Neuronal stem cell (in vitro differentiated cells): ENCODE measurements around the gene PIP5KL1.

Source experiments
- DNase-seq: peaks from one replicate; pipeline ENCODE4 v3.0.0-alpha.2; 2013; ENCODE audit warnings: low spot score
- H2AFZ ChIP-seq: one replicate; pipeline ENCODE4 v1.6.1; 2013; ENCODE audit warnings: mild to moderate bottlenecking, low read length, inconsistent platforms
- H2AK5ac ChIP-seq: 2 replicates; pipeline ENCODE4 v1.6.1; 2013; ENCODE audit warnings: low read depth, mild to moderate bottlenecking, inconsistent platforms, low read length, moderate library complexity, mixed read lengths
- H2BK120ac ChIP-seq: 2 replicates; pipeline ENCODE4 v1.6.1; 2013; ENCODE audit warnings: low read depth, mild to moderate bottlenecking, inconsistent platforms, low read length, moderate library complexity, mixed read lengths
- H2BK12ac ChIP-seq: one replicate; pipeline ENCODE4 v1.6.1; 2013; ENCODE audit warnings: low read length, inconsistent platforms
- H2BK15ac ChIP-seq: 2 replicates; pipeline ENCODE4 v1.6.1; 2013; ENCODE audit warnings: mild to moderate bottlenecking, low read length, inconsistent platforms, mixed read lengths
- H2BK5ac ChIP-seq: one replicate; pipeline ENCODE4 v1.6.1; 2013; ENCODE audit warnings: inconsistent platforms, mild to moderate bottlenecking, low read length, moderate library complexity
- H3K14ac ChIP-seq: one replicate; pipeline ENCODE4 v1.6.1; 2013; ENCODE audit warnings: low read length, inconsistent platforms
- H3K18ac ChIP-seq: 2 replicates; pipeline ENCODE4 v1.6.1; 2013; ENCODE audit warnings: low read length, inconsistent platforms
- H3K23ac ChIP-seq: 2 replicates; pipeline ENCODE4 v1.6.1; 2013; ENCODE audit warnings: low read depth, mild to moderate bottlenecking, mixed read lengths, low read length, inconsistent platforms; ENCODE audit not compliant: poor library complexity
- H3K27ac ChIP-seq: replicated peaks from 3 replicates; pipeline ENCODE4 v1.5.1; 2013; ENCODE audit warnings: low read length, inconsistent platforms
- H3K27me3 ChIP-seq, 3 experiments: 2 replicates each; pipeline ENCODE4 v1.6.1; 2013; ENCODE audit warnings: low read length in 3 of 3, mild to moderate bottlenecking in 2 of 3, inconsistent platforms in 1 of 3, low read depth in 1 of 3, mixed read lengths in 1 of 3, moderate library complexity in 1 of 3; ENCODE audit not compliant: control insufficient read depth in 3 of 3, insufficient read depth in 3 of 3
- H3K36me3 ChIP-seq, 2 donors: replicated peaks in 1 of 2; 2 replicates each; pipeline ENCODE4 v1.6.1; 2013; ENCODE audit warnings: low read length in 2 of 2; ENCODE audit not compliant: control insufficient read depth in 2 of 2, insufficient read depth in 2 of 2
- H3K4ac ChIP-seq: 2 replicates; pipeline ENCODE4 v1.6.1; 2013; ENCODE audit warnings: inconsistent platforms, mild to moderate bottlenecking, low read length, moderate library complexity
- H3K4me1 ChIP-seq, 2 donors: 1 replicate in 1 of 2; 2 replicates in 1 of 2; pipeline ENCODE4 v1.6.1; 2013; ENCODE audit warnings: low read length in 2 of 2, low read depth in 1 of 2; ENCODE audit not compliant: control insufficient read depth in 2 of 2, insufficient read depth in 1 of 2
- H3K4me2 ChIP-seq: one replicate; pipeline ENCODE4 v1.6.1; 2013; ENCODE audit warnings: mild to moderate bottlenecking, low read length, inconsistent platforms; ENCODE audit not compliant: insufficient read depth, poor library complexity, severe bottlenecking
- H3K4me3 ChIP-seq, 2 donors: 2 replicates each; pipeline ENCODE4 v1.5.1; 2013; ENCODE audit warnings: low read length in 2 of 2, mild to moderate bottlenecking in 2 of 2, inconsistent platforms in 1 of 2, moderate library complexity in 1 of 2
- H3K79me1 ChIP-seq: one replicate; pipeline ENCODE4 v1.6.1; 2013; ENCODE audit warnings: low read depth, mild to moderate bottlenecking, inconsistent platforms, low read length, moderate library complexity
- H3K9ac ChIP-seq: one replicate; pipeline ENCODE4 v1.6.1; 2013; ENCODE audit warnings: mild to moderate bottlenecking, low read depth, low read length, inconsistent platforms; ENCODE audit not compliant: poor library complexity
- H3K9me3 ChIP-seq, 2 donors: replicated peaks in 1 of 2; 2 replicates each; pipeline versions ENCODE3 to v1.6.1; 2013; ENCODE audit warnings: low read length in 2 of 2, mild to moderate bottlenecking in 2 of 2, inconsistent platforms in 1 of 2, low read depth in 1 of 2, mixed read lengths in 1 of 2, moderate library complexity in 1 of 2; ENCODE audit not compliant: control insufficient read depth in 2 of 2, insufficient read depth in 1 of 2
- H4K8ac ChIP-seq: one replicate; pipeline ENCODE4 v1.6.1; 2013; ENCODE audit warnings: low read depth, mild to moderate bottlenecking, inconsistent platforms, low read length, moderate library complexity
- H4K91ac ChIP-seq: one replicate; pipeline ENCODE4 v1.6.1; 2013; ENCODE audit warnings: low read length, low read depth, mild to moderate bottlenecking, inconsistent platforms; ENCODE audit not compliant: poor library complexity
- WGBS, 2 donors: extraction: QIAGEN DNeasy Blood & Tissue Kit; methylation state at CpG; one replicate each; pipeline ENCODE4 v1.1.7; 2013; ENCODE audit warnings: missing lambda C conversion rate in 2 of 2, mixed read lengths in 1 of 2; ENCODE audit not compliant: insufficient read length in 2 of 2, insufficient replicate concordance in 1 of 2; ENCODE audit errors: extremely low coverage in 2 of 2; 5-methylcytosine and 5-hydroxymethylcytosine counted together

Gene PIP5KL1

DNA sequence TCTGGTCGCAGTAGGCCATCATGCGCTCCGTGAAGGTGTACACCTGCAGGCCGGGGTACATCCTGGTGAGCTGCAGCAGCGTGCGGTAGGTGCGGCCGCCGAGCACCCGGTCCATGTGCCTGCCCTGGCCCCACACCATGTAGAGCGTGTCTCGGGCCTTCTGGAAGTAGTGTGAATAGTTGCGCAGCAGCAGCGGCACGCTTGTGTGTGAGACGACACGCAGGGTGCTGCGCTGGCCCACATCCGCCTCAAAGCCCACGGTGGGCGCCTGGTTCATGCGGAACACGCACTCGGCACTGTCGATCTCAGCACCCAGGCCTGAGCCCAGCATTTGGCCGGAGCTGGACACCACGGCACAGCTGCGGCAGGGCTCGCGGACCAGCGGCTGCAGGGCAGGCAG is 18.3 kb downstream of the PIP5KL1 start:
- Histone ChIP-seq H4K91ac (no peak overlapping the region), H3K4me3 (no peak overlapping the region), H3K36me3 (no peaks in the 10 kb centered on the region), H3K4ac (no peak overlapping the region), H3K14ac (no peak overlapping the region), H3K9ac (peak overlapping the region; percentile 44), H3K4me2 (no peak overlapping the region), H2BK12ac (peak overlapping the region; percentile 58), H3K4me1 (peaks cover 7 to 9% of the 10 kb centered on the region in 2 donors), H2BK5ac (peak overlapping the region; percentile 13), H2AFZ (no peak overlapping the region), H3K18ac (peak overlapping the region; percentile 80), H3K9me3 (no peaks in the 10 kb centered on the region), H2BK120ac (no peak overlapping the region), H2AK5ac (peak overlapping the region; percentile 75), H3K27me3 (peaks cover 0 to 14% (median 0%) of the 10 kb centered on the region in 3 experiments), H3K79me1 (peaks cover 5% of the 10 kb centered on the region), H4K8ac (no peak overlapping the region), H3K23ac (peak overlapping the region; percentile 20), H2BK15ac (peak overlapping the region; percentile 33), H3K27ac (no peak overlapping the region)
- no CpG with 5 or more reads among the region's 31 CpGs for WGBS, 2 donors
- no peak for DNase-seq

DNA sequence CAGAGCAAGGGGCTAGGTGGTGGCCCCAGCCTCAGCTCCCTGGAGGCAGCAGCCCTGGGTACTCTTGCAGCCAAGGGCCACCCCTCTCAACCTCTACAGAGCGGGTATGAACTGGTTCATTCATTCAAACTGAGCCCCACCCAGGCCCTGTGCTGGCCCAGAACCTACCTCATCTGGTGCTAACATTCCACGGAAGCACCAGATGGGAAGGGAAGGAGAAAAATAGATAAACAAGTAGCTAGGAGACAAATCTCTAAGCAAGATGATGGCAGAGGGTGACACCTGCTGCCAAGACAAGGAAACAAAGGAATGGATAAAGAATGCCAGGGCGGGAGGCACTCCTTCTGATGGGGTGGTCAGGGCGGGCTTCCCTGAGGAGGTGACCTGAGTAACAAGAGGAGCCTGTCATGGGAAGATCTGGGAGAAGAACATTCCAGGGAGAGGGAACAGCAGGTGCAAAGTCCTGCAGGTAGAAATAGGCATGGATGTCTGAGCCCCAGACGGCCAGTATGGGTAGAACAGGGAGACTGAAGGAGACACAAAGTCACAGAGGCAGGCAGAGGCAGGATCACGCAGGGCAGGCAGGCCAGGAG is 19.9 kb downstream of the PIP5KL1 start:
- Histone ChIP-seq H3K36me3 (no peaks in the 10 kb centered on the region), H3K27ac (no peak overlapping the region), H4K8ac (no peak overlapping the region), H3K4ac (no peak overlapping the region), H2BK15ac (no peak overlapping the region), H4K91ac (no peak overlapping the region), H3K9me3 (no peaks in the 10 kb centered on the region), H3K23ac (no peak overlapping the region), H2BK12ac (no peak overlapping the region), H3K18ac (no peak overlapping the region), H3K79me1 (peaks cover 5% of the 10 kb centered on the region), H2BK5ac (no peak overlapping the region), H3K14ac (no peak overlapping the region), H3K4me1 (peaks cover 2 to 5% of the 10 kb centered on the region in 2 donors), H2BK120ac (no peak overlapping the region), H3K9ac (no peak overlapping the region), H3K4me3 (no peak overlapping the region), H3K4me2 (no peak overlapping the region), H2AFZ (no peak overlapping the region), H2AK5ac (no peak overlapping the region), H3K27me3 (peaks cover 0 to 3% (median 0%) of the 10 kb centered on the region in 3 experiments)
- no CpG with 5 or more reads among the region's 6 CpGs for WGBS, 2 donors
- DNase-seq = no peak

DNA sequence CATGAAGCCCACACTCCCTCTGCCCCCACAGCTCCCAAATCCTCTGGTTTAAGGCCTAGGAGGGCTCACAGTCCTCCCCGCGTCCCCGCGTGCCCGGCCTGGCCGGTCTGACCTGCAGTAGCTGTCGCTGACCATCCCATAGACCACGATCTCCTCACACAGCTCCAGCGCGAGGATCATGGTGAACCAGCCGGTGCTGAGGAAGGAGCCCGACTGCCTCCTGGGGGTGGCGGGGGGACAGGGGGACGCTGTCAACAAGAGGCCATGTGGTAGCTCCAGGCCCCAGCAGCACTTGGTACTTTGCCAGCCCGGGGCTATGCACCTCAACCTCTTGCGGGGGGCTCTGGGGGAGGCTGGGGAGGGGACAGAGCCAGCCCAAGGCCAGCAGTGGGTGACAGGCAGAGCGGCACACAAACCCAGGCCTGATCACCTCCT is 20.7 kb downstream of the PIP5KL1 start:
- Histone ChIP-seq H3K4me2 (no peak overlapping the region), H3K27me3 (no peaks in the 10 kb centered on the region), H3K9ac (peak overlapping the region; percentile 50), H3K4ac (no peak overlapping the region), H2BK15ac (peak overlapping the region; percentile 55), H2BK5ac (no peak overlapping the region), H3K14ac (no peak overlapping the region), H2AFZ (no peak overlapping the region), H3K79me1 (peaks cover 4% of the 10 kb centered on the region), H3K4me1 (peaks cover 2 to 5% of the 10 kb centered on the region in 2 donors), H3K27ac (no peak overlapping the region), H2BK120ac (no peak overlapping the region), H3K9me3 (no peaks in the 10 kb centered on the region), H4K8ac (no peak overlapping the region), H2BK12ac (peak overlapping the region; percentile 94), H3K36me3 (no peaks in the 10 kb centered on the region), H3K18ac (peak overlapping the region; percentile 2), H3K4me3 (peak overlapping the region in 1 of 2 donors; percentile 49), H4K91ac (peak overlapping the region; percentile 11), H3K23ac (no peak overlapping the region), H2AK5ac (peak overlapping the region; percentile 66)
- WGBS, 2 donors = no CpG with 5 or more reads among the region's 17 CpGs
- no peak for DNase-seq

DNA sequence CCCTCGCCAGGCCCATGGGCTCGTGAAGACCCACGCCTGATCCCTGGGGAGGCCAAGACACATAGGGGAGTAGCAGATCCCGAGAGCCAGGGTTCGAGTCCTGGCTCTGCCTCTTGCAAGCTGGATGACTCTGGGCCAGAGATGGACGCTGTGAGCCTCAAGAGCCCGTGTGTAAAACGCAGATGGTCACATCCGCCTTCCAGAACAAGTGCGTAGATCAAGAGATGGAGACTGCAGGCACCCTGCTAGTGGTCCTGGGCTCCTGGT is 22.0 kb downstream of the PIP5KL1 start:
- WGBS, 2 donors = no CpG with 5 or more reads among the region's 10 CpGs
- Histone ChIP-seq H2BK12ac (no peak overlapping the region), H2AFZ (no peak overlapping the region)

More for the DNA sequence above, 22.0 kb downstream of the PIP5KL1 start:
- H3K36me3 ChIP-seq = no peaks in the 10 kb centered on the region
- H3K14ac ChIP-seq = no peak overlapping the region
- no peak overlapping the region for H3K27ac ChIP-seq
- H3K9ac ChIP-seq = no peak overlapping the region
- no peak overlapping the region for H3K4me3 ChIP-seq
- H4K8ac ChIP-seq = no peak overlapping the region
- peak overlapping the region; percentile 41 for H2BK120ac ChIP-seq
- H3K23ac ChIP-seq = no peak overlapping the region
- H2AK5ac ChIP-seq = no peak overlapping the region
- no peak for DNase-seq
- H3K79me1 ChIP-seq = peaks cover 4% of the 10 kb centered on the region
- no peaks in the 10 kb centered on the region for H3K27me3 ChIP-seq
- H3K4me1 ChIP-seq = peaks cover 7 to 18% of the 10 kb centered on the region in 2 donors
- peak overlapping the region; percentile 6 for H2BK5ac ChIP-seq
- no peak overlapping the region for H3K18ac ChIP-seq
- no peak overlapping the region for H3K4ac ChIP-seq
- no peak overlapping the region for H4K91ac ChIP-seq
- H3K4me2 ChIP-seq = no peak overlapping the region
- no peak overlapping the region for H2BK15ac ChIP-seq
- H3K9me3 ChIP-seq = no peaks in the 10 kb centered on the region
